Muscle of leg (tissue), 11 donors: ENCODE data around the gene SRP68. TPM values are rescaled to one million over a fixed set of nuclear protein-coding genes. Genes with fewer than 3 reads are reported as not detected.

Source experiments
- DNase-seq: peaks from one replicate; pipeline ENCODE4 v3.0.0; 2013
- H3K27ac ChIP-seq: one replicate; pipeline ENCODE4 v1.5.1; 2013; ENCODE audit warnings: mild to moderate bottlenecking, low read length, control low read depth
- H3K27me3 ChIP-seq: one replicate; pipeline ENCODE4 v1.6.1; 2013; ENCODE audit warnings: low read length; ENCODE audit not compliant: control insufficient read depth, insufficient read depth
- H3K36me3 ChIP-seq: one replicate; pipeline ENCODE4 v1.6.1; 2013; ENCODE audit warnings: low read length; ENCODE audit not compliant: control insufficient read depth, insufficient read depth
- H3K4me1 ChIP-seq: one replicate; pipeline ENCODE4 v1.6.1; 2013; ENCODE audit warnings: low read length; ENCODE audit not compliant: control insufficient read depth, insufficient read depth
- H3K4me3 ChIP-seq: one replicate; pipeline ENCODE4 v1.5.1; 2013; ENCODE audit warnings: low read length, control low read depth
- H3K9me3 ChIP-seq: replicated peaks from 2 replicates; pipeline ENCODE4 v1.6.1; 2013; ENCODE audit warnings: low read depth, low read length; ENCODE audit not compliant: control insufficient read depth
- WGBS: methylation state at CpG from one replicate; pipeline ENCODE4 v1.1.5; 2013; ENCODE audit warnings: missing lambda C conversion rate; ENCODE audit not compliant: insufficient coverage; 5-methylcytosine and 5-hydroxymethylcytosine counted together
- polyA plus RNA-seq, 8 donors: library from polyadenylated mRNA; unstranded; fragments of 120-200 nt; gene quantifications; one replicate each; pipeline versions ENCODE4 v1.2.1 to v1.2.3, GENCODE V29; 2013; ENCODE audit warnings: inconsistent platforms in 1 of 8, low replicate concordance in 1 of 8; ENCODE audit not compliant: insufficient read length in 8 of 8, insufficient read depth in 1 of 8
- total RNA-seq: library from RNA; stranded (reverse); fragments of 120-200 nt; gene quantifications from one replicate; pipeline ENCODE4 v1.2.4, GENCODE V29; 2013

The SRP68 gene
- total and polyA plus RNA-seq, 9 donors: 25.0 to 110 (median 92.3) TPM

DNA sequence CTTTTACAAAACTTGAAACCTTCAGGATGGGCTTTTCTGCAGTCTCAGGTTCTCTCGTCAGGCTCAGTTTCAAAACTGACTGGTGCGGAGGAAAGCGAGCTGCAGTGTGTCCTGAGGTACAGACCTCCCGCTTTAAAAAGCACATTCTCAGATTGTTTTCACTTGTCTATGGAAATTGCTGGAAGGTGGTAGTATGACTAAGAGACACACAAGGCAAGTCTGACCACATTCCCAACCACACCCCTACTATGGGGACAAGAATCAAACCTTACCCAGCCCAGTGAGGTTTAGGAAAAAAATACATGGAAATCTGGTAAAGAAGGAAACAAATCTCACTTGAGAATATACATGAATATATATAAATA is 18.2 kb downstream of the SRP68 start:
- 78% methylated on average over 1 of the region's 4 CpGs for WGBS
- Histone ChIP-seq H3K36me3 (peaks cover 69% of the 10 kb centered on the region), H3K9me3 (no peaks in the 10 kb centered on the region), H3K4me1 (no peaks in the 10 kb centered on the region), H3K4me3 (no peak overlapping the region), H3K27me3 (no peaks in the 10 kb centered on the region), H3K27ac (no peak overlapping the region)
- no peak for DNase-seq

DNA sequence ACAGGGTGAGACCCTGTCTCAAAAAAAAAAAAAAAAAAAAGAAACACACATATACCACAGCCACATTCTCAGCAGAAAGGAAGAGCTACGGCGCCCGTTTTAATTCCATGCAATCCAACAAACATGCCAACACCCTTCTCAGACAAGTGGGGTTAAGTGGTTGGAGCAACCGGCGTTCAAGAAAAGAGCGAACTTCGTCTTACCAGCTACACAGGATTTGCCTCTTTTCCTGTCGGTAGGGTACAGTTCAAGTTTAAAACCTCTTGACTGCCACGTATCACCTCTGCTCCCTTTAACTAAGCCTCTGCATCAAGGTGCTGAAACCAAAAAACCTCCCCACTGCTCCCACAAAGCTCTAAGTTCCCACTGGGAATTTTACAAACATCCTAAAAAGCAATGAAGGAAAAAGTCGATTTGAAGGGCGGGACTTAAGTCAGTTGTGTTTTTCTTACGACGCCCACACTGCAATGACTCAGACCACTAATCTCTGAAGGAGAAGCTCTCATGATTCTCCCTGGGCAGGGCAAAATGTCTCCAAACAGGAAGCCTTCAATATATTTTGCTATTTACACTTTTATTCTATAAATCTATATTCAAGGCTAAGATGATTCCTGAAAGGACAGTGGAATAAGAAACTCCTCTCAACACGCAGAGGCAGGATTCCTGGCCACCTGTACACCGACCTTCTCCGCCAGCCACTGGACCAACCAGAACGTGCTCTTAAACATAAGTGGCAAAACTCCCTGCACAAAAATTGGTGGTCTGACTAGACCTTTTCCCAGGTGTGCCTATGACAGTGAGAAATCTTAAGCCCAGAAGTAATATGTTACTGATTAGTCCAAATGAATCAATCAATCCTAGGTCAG is 18.8 kb downstream of the SRP68 start:
- H3K9me3 ChIP-seq: no peaks in the 10 kb centered on the region
- DNase-seq: no peak
- WGBS: 92% methylated on average over 7 of the region's 17 CpGs
- H3K36me3 ChIP-seq: peaks cover 70% of the 10 kb centered on the region
- no peak overlapping the region for H3K4me3 ChIP-seq
- H3K27ac ChIP-seq: no peak overlapping the region
- no peaks in the 10 kb centered on the region for H3K4me1 ChIP-seq
- H3K27me3 ChIP-seq: no peaks in the 10 kb centered on the region

DNA sequence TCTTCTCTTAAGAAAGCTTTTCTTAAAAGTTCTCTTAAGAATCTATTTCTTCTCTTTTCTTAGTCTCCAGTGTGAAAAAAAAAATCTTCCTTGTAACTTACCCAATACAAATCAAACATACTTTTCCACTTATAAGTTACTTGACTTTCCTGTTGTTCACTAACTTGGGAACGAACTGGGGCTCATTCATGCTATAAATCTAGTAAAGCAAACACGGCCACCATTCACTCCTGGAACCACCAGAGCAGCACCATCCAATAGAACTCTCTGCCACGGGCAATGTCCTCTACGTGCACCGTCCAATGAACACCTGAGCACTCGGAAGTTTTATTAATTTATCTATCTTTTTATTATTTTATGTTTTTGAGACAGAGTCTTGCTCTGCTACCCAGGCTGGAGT is 20.8 kb downstream of the SRP68 start:
- DNase-seq: no peak
- 88% methylated on average over 2 of the region's 6 CpGs for WGBS
- Histone ChIP-seq H3K4me3 (no peak overlapping the region), H3K9me3 (no peaks in the 10 kb centered on the region), H3K27ac (no peak overlapping the region), H3K4me1 (no peaks in the 10 kb centered on the region), H3K27me3 (no peaks in the 10 kb centered on the region), H3K36me3 (peaks cover 69% of the 10 kb centered on the region)

DNA sequence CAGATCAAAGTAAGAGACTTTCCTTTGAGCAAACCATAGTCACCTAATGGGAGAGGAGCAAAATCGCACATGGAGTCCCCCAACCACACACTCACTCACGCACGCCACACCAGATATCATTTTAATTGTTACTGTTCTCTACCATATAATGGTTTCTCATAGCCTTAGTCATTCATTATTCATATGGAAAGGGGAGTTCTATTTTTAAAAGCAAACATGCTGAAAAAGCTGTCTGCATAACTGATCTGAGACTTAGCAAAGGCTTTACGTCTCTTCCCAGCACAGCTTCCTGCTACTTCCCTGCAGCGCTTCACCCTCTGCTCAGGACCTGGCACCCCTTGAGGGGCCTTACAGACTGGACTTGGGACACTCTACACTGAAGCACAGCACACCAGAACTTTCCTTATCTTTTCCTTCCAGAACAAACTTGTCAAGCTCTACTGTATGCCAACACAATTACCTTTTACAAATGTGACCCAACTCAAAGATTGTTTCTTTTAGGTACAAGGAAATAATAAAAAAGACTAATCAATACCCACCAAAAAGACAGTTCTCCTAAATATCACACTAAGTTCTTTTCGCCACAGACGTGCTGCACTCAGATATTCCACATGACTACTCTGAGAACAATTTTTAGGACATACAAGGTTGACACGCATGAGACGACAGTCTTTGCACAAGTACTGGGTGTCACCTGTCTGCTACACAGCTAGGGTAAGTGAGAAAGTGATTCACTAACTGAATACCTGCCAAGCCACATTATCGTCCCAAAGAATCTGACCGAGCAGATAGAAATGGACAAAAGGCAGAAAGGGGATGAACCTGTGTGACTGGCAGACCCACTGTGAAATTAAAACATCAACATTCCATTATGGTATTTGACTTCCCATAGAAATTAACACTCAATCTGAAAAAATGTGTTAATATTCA is 21.5 kb downstream of the SRP68 start:
- DNase-seq: no peak
- no peak overlapping the region for H3K27ac ChIP-seq
- H3K27me3 ChIP-seq: no peaks in the 10 kb centered on the region
- peaks cover 69% of the 10 kb centered on the region for H3K36me3 ChIP-seq
- WGBS: 93% methylated on average over 2 of the region's 11 CpGs
- no peaks in the 10 kb centered on the region for H3K9me3 ChIP-seq
- H3K4me3 ChIP-seq: no peak overlapping the region
- H3K4me1 ChIP-seq: no peaks in the 10 kb centered on the region

DNA sequence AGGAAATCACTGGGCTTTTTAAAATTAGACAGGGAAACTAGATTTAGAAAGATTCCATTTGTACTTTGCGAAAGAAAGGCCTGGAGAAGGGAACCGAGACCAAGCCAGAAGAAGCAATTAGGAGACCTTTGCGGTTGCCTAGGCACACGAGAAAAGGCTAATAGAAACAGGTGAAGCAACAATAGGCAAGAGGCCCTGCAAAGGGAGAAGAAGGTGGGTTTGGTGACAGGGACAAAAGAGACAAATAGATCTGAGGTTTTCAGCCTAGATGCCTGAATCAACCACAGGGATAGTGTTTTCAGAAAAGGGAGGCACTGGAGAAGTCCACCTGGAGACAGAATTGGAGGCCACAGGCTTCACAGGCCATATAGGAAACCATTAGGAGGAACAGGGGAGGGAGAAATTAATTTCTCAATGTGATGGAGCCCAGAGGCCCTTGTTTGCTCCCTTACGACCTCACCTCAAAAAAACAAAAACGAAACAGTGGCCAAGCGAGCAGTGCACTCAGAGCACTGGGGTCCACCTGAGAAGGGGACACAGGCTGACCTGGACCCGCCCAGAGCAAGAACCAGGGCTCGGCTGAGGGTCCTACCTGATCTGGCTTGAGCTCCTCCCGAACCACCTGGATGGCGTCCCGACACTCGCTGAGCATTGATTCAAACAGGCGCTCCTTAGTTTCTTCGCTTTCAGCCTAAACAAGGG is 22.3 kb downstream of the SRP68 start:
- H3K27me3 ChIP-seq: no peaks in the 10 kb centered on the region
- 93% methylated on average over 14 of the region's 15 CpGs for WGBS
- H3K9me3 ChIP-seq: no peaks in the 10 kb centered on the region
- H3K36me3 ChIP-seq: peaks cover 73% of the 10 kb centered on the region
- no peaks in the 10 kb centered on the region for H3K4me1 ChIP-seq
- H3K27ac ChIP-seq: no peak overlapping the region
- no peak for DNase-seq
- H3K4me3 ChIP-seq: no peak overlapping the region

DNA sequence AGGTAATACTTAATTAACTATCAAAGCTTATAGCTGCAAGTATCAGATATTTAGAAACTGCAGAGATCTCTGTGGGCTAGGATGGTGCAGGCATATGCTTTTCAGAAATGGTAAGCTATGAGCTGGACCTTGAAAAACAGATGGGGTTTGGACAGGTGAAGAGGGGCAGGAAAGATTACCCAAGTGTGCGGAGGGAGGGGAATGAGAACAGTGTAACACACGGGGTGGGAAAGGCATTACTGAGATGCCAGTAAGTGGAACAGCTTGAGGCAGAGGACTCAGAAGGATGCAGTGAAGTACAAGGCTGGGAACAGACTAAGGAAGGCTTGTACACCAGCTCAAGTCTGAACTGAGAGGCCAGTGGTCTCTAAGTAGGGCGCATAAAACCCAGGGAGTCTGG is 23.1 kb downstream of the SRP68 start:
- Histone ChIP-seq H3K27me3 (no peaks in the 10 kb centered on the region), H3K36me3 (peaks cover 79% of the 10 kb centered on the region), H3K4me3 (no peak overlapping the region), H3K9me3 (no peaks in the 10 kb centered on the region), H3K27ac (no peak overlapping the region), H3K4me1 (no peaks in the 10 kb centered on the region)
- whole genome bisulfite sequencing: 75% methylated on average over 2 of the region's 3 CpGs
- no peak for DNase-seq

DNA sequence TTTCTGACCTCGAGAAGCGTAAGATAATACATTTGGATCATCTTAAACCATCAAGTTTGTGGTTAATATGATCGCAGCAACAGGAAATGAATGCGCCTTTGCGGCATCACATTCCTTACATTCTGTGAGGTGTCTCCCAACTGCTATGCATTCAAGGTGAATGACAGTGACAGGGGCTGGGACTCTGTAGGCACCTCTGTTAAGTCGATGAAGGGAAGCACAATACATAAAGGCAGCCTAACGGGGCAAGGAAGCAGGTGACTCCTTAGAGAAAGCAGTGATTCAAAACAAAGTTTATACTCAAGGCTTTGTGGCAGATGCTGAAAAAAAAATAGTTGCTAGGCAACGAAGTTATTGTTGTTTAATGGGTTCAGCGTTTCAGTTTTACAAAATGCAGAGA is 23.6 kb downstream of the SRP68 start:
- no peak for DNase-seq
- Histone ChIP-seq H3K27me3 (no peaks in the 10 kb centered on the region), H3K9me3 (no peaks in the 10 kb centered on the region), H3K36me3 (peaks cover 79% of the 10 kb centered on the region), H3K4me1 (no peaks in the 10 kb centered on the region), H3K4me3 (no peak overlapping the region), H3K27ac (no peak overlapping the region)
- 74% methylated on average over 4 of the region's 9 CpGs for WGBS

DNA sequence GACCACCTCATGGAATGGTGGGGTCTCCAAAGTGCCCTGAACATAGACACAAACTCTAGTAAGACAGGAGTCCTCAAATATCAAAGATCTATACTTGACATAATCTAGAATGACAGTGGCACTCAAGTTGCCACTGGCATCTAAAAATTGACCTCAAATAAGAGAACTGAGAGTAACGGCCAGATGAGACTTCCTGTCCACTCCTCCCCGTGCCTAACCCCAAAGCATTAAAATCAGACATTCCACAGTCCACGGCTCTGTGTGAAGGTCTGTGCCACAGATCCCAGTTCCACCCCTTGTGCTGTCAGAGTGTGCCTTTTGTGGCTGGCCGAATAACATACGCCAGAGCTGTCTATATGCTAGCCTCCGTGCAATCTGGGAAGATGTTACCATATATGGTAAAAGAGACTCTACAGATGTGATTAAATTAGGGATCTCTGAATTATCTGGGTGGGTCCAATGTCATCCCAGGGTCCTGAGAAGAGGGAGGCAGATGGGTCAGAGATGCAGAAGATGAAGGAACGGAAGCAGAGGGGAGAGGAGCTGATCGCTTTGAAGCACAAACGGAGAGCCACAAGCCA is 24.2 kb downstream of the SRP68 start:
- Histone ChIP-seq H3K27ac (no peak overlapping the region), H3K4me1 (no peaks in the 10 kb centered on the region), H3K4me3 (no peak overlapping the region), H3K9me3 (no peaks in the 10 kb centered on the region), H3K27me3 (no peaks in the 10 kb centered on the region), H3K36me3 (peaks cover 81% of the 10 kb centered on the region)
- WGBS: 80% methylated on average over 7 of the region's 9 CpGs
- no peak for DNase-seq

DNA sequence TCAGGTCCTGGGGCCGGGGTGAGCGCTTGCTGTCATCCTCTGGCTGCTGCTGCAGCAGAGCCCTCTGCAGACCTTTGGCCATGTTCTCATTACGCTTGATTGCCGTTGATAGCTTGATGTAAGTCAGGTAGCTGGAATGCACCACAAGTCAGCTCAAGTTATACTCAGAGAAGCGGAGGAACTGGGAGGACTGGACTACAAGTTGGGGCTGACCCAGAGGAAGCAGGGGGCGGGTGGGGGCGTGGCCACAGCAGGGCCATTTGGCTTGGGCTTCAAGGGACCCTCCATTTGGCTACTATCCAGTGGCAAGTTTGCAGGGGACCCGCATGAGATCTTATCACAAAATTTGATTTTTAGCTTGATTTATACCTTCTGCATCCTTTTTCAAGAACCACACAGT is 26.3 kb downstream of the SRP68 start:
- peaks cover 88% of the 10 kb centered on the region for H3K36me3 ChIP-seq

More for the DNA sequence above, 26.3 kb downstream of the SRP68 start:
- no peaks in the 10 kb centered on the region for H3K27me3 ChIP-seq
- no peak overlapping the region for H3K27ac ChIP-seq
- no peak overlapping the region for H3K4me3 ChIP-seq
- no peaks in the 10 kb centered on the region for H3K4me1 ChIP-seq
- WGBS: 84% methylated on average over 8 of the region's 8 CpGs
- DNase-seq: no peak
- no peaks in the 10 kb centered on the region for H3K9me3 ChIP-seq
